Measurements from ENCODE around the gene VEGFA.

DNA sequence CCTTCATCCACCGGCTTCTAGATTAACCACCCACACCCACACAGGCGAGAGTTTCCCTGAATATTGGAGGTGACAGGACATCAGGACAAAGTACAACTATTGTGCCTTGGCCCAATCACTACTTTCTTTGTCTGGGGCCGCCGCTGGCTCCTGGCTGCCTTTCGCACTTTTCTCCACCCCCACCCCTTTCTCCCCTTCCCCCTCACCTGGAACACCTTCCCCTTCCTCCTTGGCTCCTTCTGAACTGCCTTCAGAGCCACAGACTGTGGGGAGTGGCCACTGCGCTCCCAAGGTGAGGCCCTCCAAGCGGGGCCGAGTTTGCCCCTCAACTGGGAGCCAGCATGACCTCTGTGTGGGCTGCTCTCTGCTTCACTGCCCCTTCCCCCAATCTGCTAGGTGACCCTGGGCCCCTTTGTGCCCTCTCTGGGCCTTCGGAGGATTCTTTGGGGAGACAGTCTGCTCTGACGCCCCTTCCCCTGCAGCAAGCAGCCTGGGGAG lies 3.0 kb upstream of the VEGFA start:
- TF ChIP-seq, protein P1, sequence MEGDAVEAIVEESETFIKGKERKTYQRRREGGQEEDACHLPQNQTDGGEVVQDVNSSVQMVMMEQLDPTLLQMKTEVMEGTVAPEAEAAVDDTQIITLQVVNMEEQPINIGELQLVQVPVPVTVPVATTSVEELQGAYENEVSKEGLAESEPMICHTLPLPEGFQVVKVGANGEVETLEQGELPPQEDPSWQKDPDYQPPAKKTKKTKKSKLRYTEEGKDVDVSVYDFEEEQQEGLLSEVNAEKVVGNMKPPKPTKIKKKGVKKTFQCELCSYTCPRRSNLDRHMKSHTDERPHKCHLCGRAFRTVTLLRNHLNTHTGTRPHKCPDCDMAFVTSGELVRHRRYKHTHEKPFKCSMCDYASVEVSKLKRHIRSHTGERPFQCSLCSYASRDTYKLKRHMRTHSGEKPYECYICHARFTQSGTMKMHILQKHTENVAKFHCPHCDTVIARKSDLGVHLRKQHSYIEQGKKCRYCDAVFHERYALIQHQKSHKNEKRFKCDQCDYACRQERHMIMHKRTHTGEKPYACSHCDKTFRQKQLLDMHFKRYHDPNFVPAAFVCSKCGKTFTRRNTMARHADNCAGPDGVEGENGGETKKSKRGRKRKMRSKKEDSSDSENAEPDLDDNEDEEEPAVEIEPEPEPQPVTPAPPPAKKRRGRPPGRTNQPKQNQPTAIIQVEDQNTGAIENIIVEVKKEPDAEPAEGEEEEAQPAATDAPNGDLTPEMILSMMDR (conservative IDR thresholded peaks at IDR 0.05): no peak
- no peak for TF ChIP-seq ZFX (IDR thresholded peaks at IDR 0.05)
